OCI-LY7 (cell line): ENCODE results near the gene TGFBRAP1.

Experiments used
- CTCF ChIP-seq: fragments of 200-600 bp; sonication (generic); conservative IDR thresholded peaks from 2 replicates; pipeline ENCODE4 v1.5.1; 2014; ENCODE audit warnings: mild to moderate bottlenecking, antibody characterized with exemption, low read length, moderate library complexity, mixed read lengths
- EZH2phosphoT487 ChIP-seq: fragments of 200-600 bp; sonication (generic); IDR thresholded peaks from 2 replicates; pipeline ENCODE4 v1.6.1; 2018; ENCODE audit warnings: low read depth, borderline replicate concordance, mild to moderate bottlenecking, mixed run types, antibody characterized with exemption, low read length, moderate library complexity, mixed read lengths

- TF ChIP-seq CTCF (no peak), EZH2phosphoT487 (no peak)
Observed at GRCh38 chr2:105262651-105263091, 66.9 kb downstream of the TGFBRAP1 start.
